Sigmoid colon (tissue), 4 donors: ENCODE data around the gene SLC5A1.

ENCODE experiments used
- CTCF ChIP-seq, 4 experiments: fragments of 450-650 bp in 3 of 4; fragments of 200-600 bp in 1 of 4; IDR thresholded peaks; one replicate each; pipeline ENCODE4 v1.5.1; 2016 to 2019; ENCODE audit warnings: antibody characterized with exemption in 4 of 4, mild to moderate bottlenecking in 3 of 4, moderate library complexity in 2 of 4
- EP300 ChIP-seq, 4 donors: sonication (generic); formaldehyde crosslinking; IDR thresholded peaks; one replicate each; pipeline ENCODE4 v1.6.1; 2017; ENCODE audit warnings: antibody characterized with exemption in 4 of 4
- POLR2A ChIP-seq, 2 donors: fragments of 450-650 bp; IDR thresholded peaks; one replicate each; pipeline ENCODE4 v1.6.1; 2016; ENCODE audit warnings: antibody characterized with exemption in 2 of 2, mild to moderate bottlenecking in 2 of 2, moderate library complexity in 2 of 2
- POLR2AphosphoS5 ChIP-seq, 4 donors: sonication (generic); formaldehyde crosslinking; IDR thresholded peaks; one replicate each; pipeline ENCODE4 v1.6.1; 2017; ENCODE audit warnings: antibody characterized with exemption in 4 of 4

GRCh38 chr22:32050678-32051515 is 7.8 kb downstream of the SLC5A1 start:
- no peak for TF ChIP-seq CTCF (IDR thresholded peaks at IDR 0.05)
- no peak for TF ChIP-seq POLR2AphosphoS5 (IDR thresholded peaks at IDR 0.05)
- no peak for TF ChIP-seq POLR2A (IDR thresholded peaks at IDR 0.05)
- TF ChIP-seq EP300 (IDR thresholded peaks at IDR 0.05): no peak
